Osteocyte (in vitro differentiated cells): Measurements from ENCODE around the gene TENT5C. TPM values are rescaled to one million over a fixed set of nuclear protein-coding genes. Genes with fewer than 3 reads are reported as not detected.

Experiments used
- DNase-seq: peaks from one replicate; pipeline ENCODE4 v3.0.0; 2021; ENCODE audit warnings: mixed read lengths; ENCODE audit not compliant: unreplicated experiment; ENCODE audit errors: extremely low spot score
- H3K27ac Mint-ChIP-seq: one replicate; pipeline ENCODE4 v1.8.0; 2021; ENCODE audit warnings: mild to moderate bottlenecking, mixed read lengths; ENCODE audit not compliant: unreplicated experiment
- H3K27me3 Mint-ChIP-seq: one replicate; pipeline ENCODE4 v1.8.0; 2021; ENCODE audit warnings: mixed read lengths; ENCODE audit not compliant: unreplicated experiment
- H3K36me3 Mint-ChIP-seq: one replicate; pipeline ENCODE4 v1.8.0; 2021; ENCODE audit warnings: mixed read lengths; ENCODE audit not compliant: unreplicated experiment
- H3K4me1 Mint-ChIP-seq: one replicate; pipeline ENCODE4 v1.8.0; 2021; ENCODE audit warnings: mixed read lengths; ENCODE audit not compliant: unreplicated experiment
- H3K4me3 Mint-ChIP-seq: one replicate; pipeline ENCODE4 v1.8.0; 2021; ENCODE audit warnings: mild to moderate bottlenecking, moderate library complexity, mixed read lengths; ENCODE audit not compliant: unreplicated experiment
- H3K9me3 Mint-ChIP-seq: one replicate; pipeline ENCODE4 v1.8.0; 2021; ENCODE audit warnings: mixed read lengths; ENCODE audit not compliant: unreplicated experiment
- CTCF ChIP-seq: fragments of 200-600 bp; sonication (generic); IDR thresholded peaks from 2 replicates; pipeline ENCODE4 v1.5.0; 2021; ENCODE audit warnings: antibody characterized with exemption, mild to moderate bottlenecking, moderate library complexity
- total RNA-seq: library from RNA; stranded (reverse); gene quantifications from 2 replicates; pipeline ENCODE4 v1.2.1, GENCODE V29; 2021

TENT5C gene
- total RNA-seq, 1 donor from 2014 or later: 0.08 TPM

- no peak for TF ChIP-seq CTCF
- no peak overlapping the region for H3K27ac Mint-ChIP-seq
- no peaks in the 10 kb centered on the region for H3K4me1 Mint-ChIP-seq
- no peak for DNase-seq
- H3K4me3 Mint-ChIP-seq: no peak overlapping the region
- H3K27me3 Mint-ChIP-seq: no peaks in the 10 kb centered on the region
- H3K9me3 Mint-ChIP-seq: no peaks in the 10 kb centered on the region
- H3K36me3 Mint-ChIP-seq: no peaks in the 10 kb centered on the region
Observed at GRCh38 chr1:117664314-117664713, 58.5 kb downstream of the TENT5C start.

GRCh38 chr1:117665556-117666270 is 59.9 kb downstream of the TENT5C start:
- Mint-ChIP-seq H3K4me1 (no peaks in the 10 kb centered on the region), H3K9me3 (no peaks in the 10 kb centered on the region), H3K4me3 (no peak overlapping the region), H3K27me3 (no peaks in the 10 kb centered on the region), H3K27ac (no peak overlapping the region), H3K36me3 (no peaks in the 10 kb centered on the region)
- DNase-seq: no peak
- no peak for TF ChIP-seq CTCF

- Mint-ChIP-seq H3K4me3 (no peak overlapping the region), H3K4me1 (no peaks in the 10 kb centered on the region), H3K36me3 (no peaks in the 10 kb centered on the region), H3K9me3 (no peaks in the 10 kb centered on the region), H3K27me3 (peaks cover 7% of the 10 kb centered on the region), H3K27ac (no peak overlapping the region)
- no peak for TF ChIP-seq CTCF
- DNase-seq: no peak
Observed at GRCh38 chr1:117669572-117669971, 63.7 kb downstream of the TENT5C start.

- Mint-ChIP-seq H3K4me3 (no peak overlapping the region), H3K27ac (no peak overlapping the region), H3K4me1 (no peaks in the 10 kb centered on the region), H3K27me3 (peaks cover 8% of the 10 kb centered on the region), H3K9me3 (no peaks in the 10 kb centered on the region), H3K36me3 (no peaks in the 10 kb centered on the region)
- TF ChIP-seq CTCF: no peak
- DNase-seq: peak; percentile 63
Observed at GRCh38 chr1:117670976-117671780, 65.3 kb downstream of the TENT5C start.

- H3K4me3 Mint-ChIP-seq: no peak overlapping the region
- H3K36me3 Mint-ChIP-seq: no peaks in the 10 kb centered on the region
- DNase-seq: peak; percentile 76
- H3K27ac Mint-ChIP-seq: no peak overlapping the region
- H3K27me3 Mint-ChIP-seq: peaks cover 8% of the 10 kb centered on the region
- no peaks in the 10 kb centered on the region for H3K9me3 Mint-ChIP-seq
- H3K4me1 Mint-ChIP-seq: no peaks in the 10 kb centered on the region
- peak; percentile 12 for TF ChIP-seq CTCF
Observed at GRCh38 chr1:117671781-117672501, 66.1 kb downstream of the TENT5C start.
